WTC11 (cell line): ENCODE results near the gene UBA3. TPM values are rescaled to one million over a fixed set of nuclear protein-coding genes. Genes with fewer than 3 reads are reported as not detected.

Experiments used
- ATAC-seq: fragments of 200-7000 bp; cut with Tn5 transposase; 2 replicates; pipeline ENCODE4 v1.10.0; 2021; ENCODE audit warnings: mild to moderate bottlenecking, moderate library complexity
- CTCF ChIA-PET: fragments of 300-600 bp; sonication (Branson Sonifier 250); formaldehyde crosslinking; loops from one replicate; lab custom pipeline; 2021; ENCODE audit warnings: antibody characterized with exemption; lab: Charles Lee
- POLR2A ChIA-PET: fragments of 350-600 bp; sonication (Branson Sonifier 250); formaldehyde crosslinking; loops from one replicate; lab custom pipeline; 2021; ENCODE audit warnings: antibody characterized with exemption; lab: Charles Lee
- DNase-seq: peaks from one replicate; pipeline ENCODE4 v3.0.0; 2021; ENCODE audit warnings: low spot score
- H3K27ac Mint-ChIP-seq: 2 replicates; pipeline ENCODE4 v1.8.0; 2021; ENCODE audit warnings: mixed read lengths
- H3K27me3 Mint-ChIP-seq: 2 replicates; pipeline ENCODE4 v1.8.0; 2021; ENCODE audit warnings: low read depth, mild to moderate bottlenecking, moderate library complexity, mixed read lengths
- H3K36me3 Mint-ChIP-seq: 2 replicates; pipeline ENCODE4 v1.8.0; 2021; ENCODE audit warnings: mixed read lengths
- H3K4me1 Mint-ChIP-seq: 2 replicates; pipeline ENCODE4 v1.8.0; 2022; ENCODE audit warnings: mixed read lengths
- H3K4me3 Mint-ChIP-seq: 2 replicates; pipeline ENCODE4 v1.8.0; 2021; ENCODE audit warnings: mild to moderate bottlenecking, moderate library complexity, mixed read lengths
- H3K9me3 Mint-ChIP-seq: 2 replicates; pipeline ENCODE4 v1.8.0; 2021; ENCODE audit warnings: mixed read lengths
- ARID4B ChIP-seq: sonication (generic); formaldehyde crosslinking; IDR thresholded peaks from 2 replicates; pipeline ENCODE4 v1.8.0; 2023; ENCODE audit warnings: missing genetic modification reagents, mild to moderate bottlenecking, borderline replicate concordance
- CBFB ChIP-seq: sonication (generic); formaldehyde crosslinking; IDR thresholded peaks from 2 replicates; pipeline ENCODE4 v1.8.1; 2022; ENCODE audit warnings: mild to moderate bottlenecking, low read depth, missing genetic modification reagents
- CTCF ChIP-seq: fragments of 200-600 bp; IDR thresholded peaks from 2 replicates; pipeline ENCODE4 v1.8.0; 2022; ENCODE audit warnings: antibody characterized with exemption
- EMX1 ChIP-seq: fragments of 250-450 bp; sonication (Bioruptor Pico); IDR thresholded peaks from 2 replicates; pipeline ENCODE4 v1.8.0; 2021; ENCODE audit warnings: mild to moderate bottlenecking
- ERG ChIP-seq: fragments of 250-450 bp; sonication (Bioruptor Pico); IDR thresholded peaks from 2 replicates; pipeline ENCODE4 v1.8.0; 2021; ENCODE audit warnings: mild to moderate bottlenecking
- FOXJ3 ChIP-seq: sonication (generic); formaldehyde crosslinking; IDR thresholded peaks from 2 replicates; pipeline ENCODE4 v1.9.0; 2021; ENCODE audit warnings: missing genetic modification reagents, mild to moderate bottlenecking, borderline replicate concordance
- FOXK1 ChIP-seq: sonication (generic); formaldehyde crosslinking; IDR thresholded peaks from 2 replicates; pipeline ENCODE4 v1.8.0; 2022; ENCODE audit warnings: mild to moderate bottlenecking, moderate library complexity, missing genetic modification reagents
- IRF1 ChIP-seq: sonication (generic); formaldehyde crosslinking; IDR thresholded peaks from 2 replicates; pipeline ENCODE4 v1.8.0; 2023; ENCODE audit warnings: missing genetic modification reagents
- JAZF1 ChIP-seq: fragments of 250-450 bp; sonication (Bioruptor Pico); IDR thresholded peaks from 2 replicates; pipeline ENCODE4 v1.9.0; 2021; ENCODE audit warnings: moderate library complexity, mild to moderate bottlenecking, inconsistent platforms
- USF2 ChIP-seq: sonication (generic); formaldehyde crosslinking; IDR thresholded peaks from 2 replicates; pipeline ENCODE4 v1.8.1; 2023; ENCODE audit warnings: mild to moderate bottlenecking, missing genetic modification reagents, moderate library complexity
- ZNF121 ChIP-seq: sonication (generic); formaldehyde crosslinking; IDR thresholded peaks from 2 replicates; pipeline ENCODE4 v1.8.0; 2023; ENCODE audit warnings: missing genetic modification reagents
- ZNF138 ChIP-seq: sonication (generic); formaldehyde crosslinking; conservative IDR thresholded peaks from 2 replicates; pipeline ENCODE4 v1.8.1; 2022; ENCODE audit warnings: mild to moderate bottlenecking, moderate library complexity, missing genetic modification reagents
- ZNF232 ChIP-seq: sonication (generic); formaldehyde crosslinking; IDR thresholded peaks from 2 replicates; pipeline ENCODE4 v1.8.0; 2022; ENCODE audit warnings: mild to moderate bottlenecking, missing genetic modification reagents
- ZNF396 ChIP-seq: fragments of 250-450 bp; sonication (Bioruptor Pico); IDR thresholded peaks from 2 replicates; pipeline ENCODE4 v1.8.0; 2021; ENCODE audit warnings: mild to moderate bottlenecking, moderate library complexity, borderline replicate concordance
- total RNA-seq: library from RNA; stranded (reverse); gene quantifications from 3 replicates; pipeline ENCODE4 v1.2.3, GENCODE V29; 2021

UBA3 gene
- total RNA-seq, 1 experiment from 2014 or later, result 75.0 TPM

- TF ChIP-seq IRF1 (CRISPR knock-in tag), result no peak
Observed at GRCh38 chr3:69108811-69109210, 28.6 kb upstream of the UBA3 start (continued).

GRCh38 chr3:69107841-69108240, 27.7 kb upstream of the UBA3 start:
- DNase-seq (no peak), ATAC-seq (no peak)
- no peaks in the 10 kb centered on the region for H3K9me3 Mint-ChIP-seq
- H3K27ac Mint-ChIP-seq, result no peak overlapping the region
- CTCF ChIA-PET, result no interaction called here
- H3K27me3 Mint-ChIP-seq, result no peaks in the 10 kb centered on the region
- POLR2A ChIA-PET, result no interaction called here
- TF ChIP-seq JAZF1 (CRISPR knock-in tag) (no peak), ZNF232 (no peak), CBFB (CRISPR knock-in tag) (no peak), ZNF396 (CRISPR knock-in tag) (no peak), ZNF121 (CRISPR knock-in tag) (no peak), FOXK1 (CRISPR knock-in tag) (no peak)
- no peak overlapping the region for H3K4me3 Mint-ChIP-seq
- H3K4me1 Mint-ChIP-seq, result peaks cover 6% of the 10 kb centered on the region
- H3K36me3 Mint-ChIP-seq, result peaks cover 7% of the 10 kb centered on the region; the same call in 1 of the 2 replicates

GRCh38 chr3:69105320-69105719, 25.2 kb upstream of the UBA3 start:
- TF ChIP-seq FOXJ3 (no peak), ARID4B (CRISPR knock-in tag) (no peak), ZNF138 (CRISPR knock-in tag) (no peak), ZNF396 (CRISPR knock-in tag) (no peak), ERG (CRISPR knock-in tag) (no peak), EMX1 (no peak), USF2 (CRISPR knock-in tag) (no peak), CTCF (no peak)
- H3K36me3 Mint-ChIP-seq, result peaks cover 14% of the 10 kb centered on the region
- ChIA-PET CTCF (interaction anchor here (1.0 to 2.1 kb wide), 2 partner anchors 12 to 15 kb away, joined by 3 to 5 read pairs; no protein-coding TSS in a partner anchor), POLR2A (no interaction called here)
- H3K27ac Mint-ChIP-seq, result no peak overlapping the region
- H3K4me3 Mint-ChIP-seq, result no peak overlapping the region
- DNase-seq, result no peak
- no peaks in the 10 kb centered on the region for H3K27me3 Mint-ChIP-seq
- no peaks in the 10 kb centered on the region for H3K4me1 Mint-ChIP-seq
- ATAC-seq, result no peak
- H3K9me3 Mint-ChIP-seq, result no peaks in the 10 kb centered on the region
